Measurements from ENCODE around the gene SENP8. TPM values are rescaled to one million over a fixed set of nuclear protein-coding genes. Genes with fewer than 3 reads are reported as not detected.

Gene SENP8
- total and polyA plus RNA-seq, 2 of the 8 experiments (the other 6 are each of a cell fraction or from before 2014, with no cell fraction given) = 4.1 to 6.0 TPM

DNA sequence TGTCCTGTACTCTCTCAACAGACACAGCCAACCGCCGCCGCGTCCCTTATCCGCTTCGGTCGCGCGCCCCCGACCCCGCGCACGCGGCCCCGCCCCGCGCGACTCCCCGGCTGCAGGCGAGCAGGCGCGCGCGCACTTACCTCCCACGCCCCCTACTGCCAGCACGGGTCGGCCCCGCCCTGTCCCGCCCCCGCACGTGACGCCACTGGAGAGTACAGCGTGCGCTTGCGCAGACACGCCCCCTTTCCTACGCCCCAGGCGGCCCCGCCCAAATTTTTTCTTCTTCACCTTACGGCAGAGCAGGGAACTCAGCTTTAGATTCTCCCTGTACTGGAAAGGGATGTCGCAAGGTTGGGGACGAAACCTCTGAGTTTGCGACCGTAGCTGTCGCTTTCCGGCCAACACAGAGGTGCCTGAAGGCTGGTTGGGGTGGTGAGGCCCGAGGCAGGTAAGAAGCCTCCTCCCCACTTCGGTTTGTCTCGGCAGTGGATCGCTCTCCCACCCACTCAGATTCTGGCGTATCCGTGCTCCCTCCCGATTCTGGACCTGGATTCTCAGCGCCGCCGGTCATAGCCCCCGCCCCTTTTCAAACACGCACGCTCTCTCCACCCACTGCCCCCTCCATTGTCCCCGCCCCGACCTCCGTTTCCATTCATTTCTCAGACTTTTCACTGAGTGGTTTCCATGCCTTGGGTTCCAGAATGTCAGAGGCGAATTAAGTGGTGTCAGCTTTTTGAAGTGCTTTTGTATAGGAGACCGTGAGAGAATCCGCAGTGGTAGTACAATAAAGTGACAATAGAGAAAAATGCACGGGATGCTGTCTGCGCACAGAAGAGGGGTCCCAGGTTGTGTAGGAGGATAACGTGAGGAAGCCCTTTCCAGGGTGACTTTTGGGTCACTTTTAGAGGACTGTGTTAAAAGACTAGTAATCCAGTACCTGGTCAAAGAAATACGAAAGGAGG lies at the start of gene SENP8, which contains the start of gene MYO9A (continued):
- TF ChIP-seq EZH2 (IDR thresholded peaks at IDR 0.05; ENCODE audit: low read depth, low read length, severe bottlenecking) (no peak), BRCA1 (IDR thresholded peaks at IDR 0.05; ENCODE audit: low read depth, low read length) (no peak), BACH1 (IDR thresholded peaks at IDR 0.05; ENCODE audit: low read length) (no peak), TAF7 (optimal IDR thresholded peaks at IDR 0.05; ENCODE audit: borderline replicate concordance, low read depth, low read length) (no peak), KDM1A (IDR thresholded peaks at IDR 0.05; ENCODE audit: borderline replicate concordance, low read length) (no peak), HDAC2 (IDR thresholded peaks at IDR 0.05; ENCODE audit: borderline replicate concordance in 1 of 2, low read depth in 2 of 2, low read length in 2 of 2) (no peak), MAFK (IDR thresholded peaks at IDR 0.05; ENCODE audit: low read depth, low read length) (no peak), EP300 (IDR thresholded peaks at IDR 0.05; ENCODE audit: borderline replicate concordance in 1 of 2, low read depth in 2 of 2, low read length in 2 of 2) (no peak), POLR2AphosphoS5 (IDR thresholded peaks at IDR 0.05; ENCODE audit: low read depth, low read length) (peak; percentile 96)
- TF ChIP-seq, protein P1, sequence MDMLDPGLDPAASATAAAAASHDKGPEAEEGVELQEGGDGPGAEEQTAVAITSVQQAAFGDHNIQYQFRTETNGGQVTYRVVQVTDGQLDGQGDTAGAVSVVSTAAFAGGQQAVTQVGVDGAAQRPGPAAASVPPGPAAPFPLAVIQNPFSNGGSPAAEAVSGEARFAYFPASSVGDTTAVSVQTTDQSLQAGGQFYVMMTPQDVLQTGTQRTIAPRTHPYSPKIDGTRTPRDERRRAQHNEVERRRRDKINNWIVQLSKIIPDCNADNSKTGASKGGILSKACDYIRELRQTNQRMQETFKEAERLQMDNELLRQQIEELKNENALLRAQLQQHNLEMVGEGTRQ (IDR thresholded peaks at IDR 0.05; ENCODE audit: low read length) = peak; percentile 93
